H1 (cell line): Measurements from ENCODE around the gene TFAP2A.

ENCODE experiments used
- CTCF ChIP-seq, 3 experiments: IDR thresholded peaks; 1 replicate in 2 of 3; 2 replicates in 1 of 3; pipeline versions ENCODE4 v1.5.1 to v1.6.1; 2011; ENCODE audit warnings: low read length in 3 of 3, mild to moderate bottlenecking in 3 of 3, inconsistent platforms in 2 of 3, low read depth in 1 of 3, moderate library complexity in 1 of 3; ENCODE audit not compliant: insufficient read depth in 1 of 3; ENCODE audit errors: control extremely low read depth in 1 of 3
- EGR1 ChIP-seq: IDR thresholded peaks from 2 replicates; pipeline ENCODE4 v1.6.1; 2011; ENCODE audit warnings: low read depth, low read length, borderline replicate concordance
- EP300 ChIP-seq, 2 experiments: IDR thresholded peaks; 1 replicate in 1 of 2; 2 replicates in 1 of 2; pipeline ENCODE4 v1.6.1; 2011 to 2012; ENCODE audit warnings: low read depth in 2 of 2, low read length in 2 of 2, mild to moderate bottlenecking in 2 of 2, borderline replicate concordance in 1 of 2, inconsistent platforms in 1 of 2, moderate library complexity in 1 of 2
- EZH2 ChIP-seq: fragments of 200-600 bp; sonication (generic); IDR thresholded peaks from 2 replicates; pipeline ENCODE4 v1.7.1; 2012; ENCODE audit warnings: low read depth, mild to moderate bottlenecking, moderate library complexity, low read length, inconsistent platforms; ENCODE audit not compliant: severe bottlenecking
- MAX ChIP-seq: IDR thresholded peaks from 2 replicates; pipeline ENCODE4 v1.6.1; 2012; ENCODE audit warnings: inconsistent platforms
- PHF8 ChIP-seq: fragments of 200-600 bp; sonication (generic); conservative IDR thresholded peaks from 2 replicates; pipeline ENCODE4 v1.7.1; 2012; ENCODE audit warnings: low read depth, mild to moderate bottlenecking, inconsistent platforms, low read length, moderate library complexity
- POLR2A ChIP-seq, 2 experiments: IDR thresholded peaks; 1 replicate in 1 of 2; 2 replicates in 1 of 2; pipeline ENCODE4 v1.6.1; 2011; ENCODE audit warnings: low read depth in 2 of 2, low read length in 2 of 2, mild to moderate bottlenecking in 2 of 2; ENCODE audit errors: control extremely low read depth in 1 of 2
- POLR2AphosphoS5 ChIP-seq: IDR thresholded peaks from 2 replicates; pipeline ENCODE4 v1.6.1; 2011; ENCODE audit warnings: low read depth, low read length
- RAD21 ChIP-seq, 2 experiments: IDR thresholded peaks in 1 of 2; conservative IDR thresholded peaks in 1 of 2; 2 replicates each; pipeline ENCODE4 v1.6.1; 2011; ENCODE audit warnings: low read depth in 2 of 2, low read length in 2 of 2, improper control_type of control experiment in 1 of 2, inconsistent platforms in 1 of 2, mild to moderate bottlenecking in 1 of 2, moderate library complexity in 1 of 2
- RNF2 ChIP-seq: fragments of 200-900, 300-1000 bp; sonication (generic); IDR thresholded peaks from 2 replicates; pipeline ENCODE4 v1.7.1; 2016; ENCODE audit warnings: borderline replicate concordance, low read depth, mild to moderate bottlenecking, antibody characterized with exemption, low read length; ENCODE audit not compliant: poor library complexity, severe bottlenecking; ENCODE audit errors: missing control alignments
- SRF ChIP-seq: IDR thresholded peaks from 2 replicates; pipeline ENCODE4 v1.6.1; 2011; ENCODE audit warnings: mild to moderate bottlenecking, low read depth, low read length, moderate library complexity
- TAF1 ChIP-seq: IDR thresholded peaks from 2 replicates; pipeline ENCODE4 v1.6.1; 2011; ENCODE audit warnings: mild to moderate bottlenecking, low read depth, low read length
- TBP ChIP-seq: IDR thresholded peaks from 2 replicates; pipeline ENCODE4 v1.6.1; 2011; ENCODE audit warnings: low read depth, low read length, improper control_type of control experiment

GRCh38 chr6:10461850-10462249 lies 47.0 kb upstream of the TFAP2A start:
- no peak for TF ChIP-seq MAX
- TF ChIP-seq SRF: no peak
- no peak for TF ChIP-seq CTCF (IDR thresholded peaks at IDR 0.05; ENCODE audit: control extremely low read depth in 1 of 3, insufficient read depth in 1 of 3, low read depth in 1 of 3, low read length in 3 of 3)
- no peak for TF ChIP-seq EZH2
- TF ChIP-seq TAF1: no peak
- TF ChIP-seq RNF2: no peak
- TF ChIP-seq POLR2AphosphoS5: no peak
- TF ChIP-seq PHF8: no peak
- no peak for TF ChIP-seq EP300 (IDR thresholded peaks at IDR 0.05; ENCODE audit: borderline replicate concordance in 1 of 2, low read depth in 2 of 2, low read length in 2 of 2)
- TF ChIP-seq POLR2A (IDR thresholded peaks at IDR 0.05; ENCODE audit: control extremely low read depth in 1 of 2, low read depth in 2 of 2, low read length in 2 of 2): no peak
- TF ChIP-seq EGR1: no peak
- no peak for TF ChIP-seq TBP
- no peak for TF ChIP-seq RAD21 (IDR thresholded peaks at IDR 0.05 in 1 of 2, conservative IDR thresholded peaks at IDR 0.05 in 1 of 2; ENCODE audit: low read depth in 2 of 2, low read length in 2 of 2)
